Muscle of arm (tissue), 12 donors: ENCODE data around the gene MAPK8. TPM values are rescaled to one million over a fixed set of nuclear protein-coding genes. Genes with fewer than 3 reads are reported as not detected.
A peak's percentile ranks its signal among the peaks of the same experiment; 100 is the strongest.

ENCODE experiments used
- DNase-seq: peaks from one replicate; pipeline ENCODE4 v3.0.0-alpha.2; 2013
- polyA plus RNA-seq, 12 donors: library from polyadenylated mRNA; unstranded; fragments of 120-200 nt; gene quantifications; one replicate each; pipeline ENCODE4 v1.2.1, GENCODE V29; 2013; ENCODE audit not compliant: insufficient read length in 12 of 12

Gene MAPK8
- polyA plus RNA-seq, 12 donors, result 18.5 to 50.0 (median 42.5) TPM; not detected in 1

- peak; percentile 46 for DNase-seq
These were observed 16.8 kb upstream of the MAPK8 start for GRCh38 chr10:48289501-48290238.

GRCh38 chr10:48290286-48290685 lies 16.2 kb upstream of the MAPK8 start:
- DNase-seq, result no peak

- no peak for DNase-seq
These were observed 15.3 kb upstream of the MAPK8 start for GRCh38 chr10:48291190-48291589.

- DNase-seq, result no peak
These were observed 13.9 kb upstream of the MAPK8 start for GRCh38 chr10:48292616-48293015.

GRCh38 chr10:48294431-48294830 lies 12.0 kb upstream of the MAPK8 start:
- no peak for DNase-seq

- DNase-seq, result no peak
These were observed 9.8 kb upstream of the MAPK8 start for GRCh38 chr10:48296576-48297098.

- DNase-seq, result no peak
These were observed 7.4 kb upstream of the MAPK8 start for GRCh38 chr10:48299066-48299465.

- DNase-seq, result no peak
These were observed 6.8 kb upstream of the MAPK8 start for GRCh38 chr10:48299692-48300091.

GRCh38 chr10:48300556-48300955 lies 5.9 kb upstream of the MAPK8 start:
- DNase-seq, result no peak

- no peak for DNase-seq
These were observed 3.7 kb upstream of the MAPK8 start for GRCh38 chr10:48302515-48303476.

- no peak for DNase-seq
These were observed 592 bp upstream of the MAPK8 start for GRCh38 chr10:48305905-48306264.

- DNase-seq, result peak; percentile 49
These were observed 613 bp downstream of the MAPK8 start for GRCh38 chr10:48306870-48307710.

GRCh38 chr10:48307711-48308018 lies 1.2 kb downstream of the MAPK8 start:
- DNase-seq, result no peak

GRCh38 chr10:48309711-48310226 lies 3.3 kb downstream of the MAPK8 start:
- no peak for DNase-seq

GRCh38 chr10:48314107-48314506 lies 7.6 kb downstream of the MAPK8 start:
- DNase-seq, result no peak

GRCh38 chr10:48316236-48316635 lies 9.8 kb downstream of the MAPK8 start:
- no peak for DNase-seq

- DNase-seq, result no peak
These were observed 11.0 kb downstream of the MAPK8 start for GRCh38 chr10:48317321-48317990.

- no peak for DNase-seq
These were observed 15.5 kb downstream of the MAPK8 start for GRCh38 chr10:48322017-48322416.

- no peak for DNase-seq
These were observed 18.1 kb downstream of the MAPK8 start for GRCh38 chr10:48324580-48324979.

- DNase-seq, result no peak
These were observed 23.8 kb downstream of the MAPK8 start for GRCh38 chr10:48330269-48330668.

GRCh38 chr10:48331436-48331835 lies 25.0 kb downstream of the MAPK8 start:
- DNase-seq, result no peak
